ENCODE measurements around the gene STT3B.

The STT3B gene

DNA sequence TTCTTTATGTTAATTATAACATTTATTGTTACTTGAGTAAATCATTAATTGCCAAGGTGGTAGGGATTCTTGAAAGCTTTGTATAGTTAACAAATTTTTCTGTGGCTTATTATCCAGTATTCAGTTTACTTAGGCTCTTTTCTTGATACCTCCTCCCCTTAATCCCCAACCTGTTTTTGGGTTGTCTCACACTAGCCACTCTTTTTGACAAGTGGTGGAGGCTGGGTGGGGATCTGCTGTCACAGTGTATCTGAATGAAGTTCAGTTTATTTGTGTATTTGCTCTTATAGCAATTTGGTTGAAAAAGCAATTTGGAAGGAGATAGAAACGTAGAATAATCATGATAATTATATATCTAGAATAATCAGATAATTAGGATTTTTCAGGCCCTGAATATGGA lies 43.8 kb downstream of the STT3B start:
- DNase-seq (ENCODE audit: extremely low read depth, low read depth) = no peak
- TF ChIP-seq CTCF (IDR thresholded peaks at IDR 0.05; ENCODE audit: low read depth, low read length) = no peak

DNA sequence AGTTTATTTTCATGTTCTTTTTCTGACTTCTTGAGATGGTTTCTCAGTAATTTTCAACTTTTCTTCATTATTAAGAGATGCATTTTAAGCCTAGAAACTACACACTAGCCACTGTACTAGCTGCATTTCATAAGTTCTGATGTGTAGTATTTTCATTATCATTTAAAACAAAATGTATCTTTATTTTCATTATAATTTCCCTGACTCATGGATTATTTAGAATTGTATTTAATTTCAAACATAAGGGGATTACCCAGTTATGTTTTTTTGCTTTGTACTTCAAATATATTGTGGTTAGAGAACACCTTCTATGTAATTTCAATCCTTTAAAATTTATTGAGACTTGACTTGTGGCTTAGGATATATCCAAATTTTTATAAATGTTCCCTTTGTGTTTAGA lies 44.5 kb downstream of the STT3B start:
- DNase-seq (ENCODE audit: extremely low read depth, low read depth) = no peak
- no peak for TF ChIP-seq CTCF (IDR thresholded peaks at IDR 0.05; ENCODE audit: low read depth, low read length)

DNA sequence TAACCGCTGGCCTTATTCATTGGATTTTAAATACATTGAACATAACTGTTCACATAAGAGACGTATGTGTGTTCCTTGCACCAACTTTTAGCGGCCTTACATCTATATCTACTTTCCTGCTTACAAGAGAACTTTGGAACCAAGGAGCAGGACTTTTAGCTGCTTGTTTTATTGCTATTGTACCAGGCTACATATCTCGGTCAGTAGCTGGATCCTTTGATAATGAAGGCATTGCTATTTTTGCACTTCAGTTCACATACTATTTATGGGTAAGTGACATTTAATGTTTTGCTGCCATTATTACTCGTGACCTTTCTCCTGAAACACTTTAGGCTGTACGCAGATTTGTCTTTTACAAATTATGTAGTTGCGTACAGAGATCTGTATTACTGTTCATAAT lies 47.1 kb downstream of the STT3B start:
- DNase-seq (ENCODE audit: extremely low read depth, low read depth) = no peak
- TF ChIP-seq CTCF (IDR thresholded peaks at IDR 0.05; ENCODE audit: low read depth, low read length) = no peak

- no peak for DNase-seq (ENCODE audit: extremely low read depth, low read depth)
- no peak for TF ChIP-seq CTCF (IDR thresholded peaks at IDR 0.05; ENCODE audit: low read depth, low read length)
Observed at GRCh38 chr3:31580645-31581044, 47.9 kb downstream of the STT3B start.

DNA sequence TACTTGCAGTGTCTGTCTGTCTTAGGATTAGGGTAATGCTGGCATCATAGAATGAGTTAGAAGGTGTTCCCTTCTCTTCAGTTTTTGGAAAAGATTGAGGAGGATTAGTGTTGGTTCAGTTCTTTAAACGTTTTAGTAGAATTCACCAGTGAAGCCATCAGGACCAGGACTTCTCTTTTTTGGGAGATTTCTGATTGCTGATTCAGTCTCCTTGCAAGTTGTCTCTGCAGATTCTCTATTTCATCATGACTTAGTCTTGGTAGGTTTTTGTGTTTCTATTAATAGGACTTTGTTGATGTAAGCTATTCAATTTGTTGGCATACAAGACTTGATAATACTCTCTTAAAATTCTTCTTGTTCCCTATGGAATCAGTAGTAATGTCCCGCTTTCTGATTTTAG lies 48.9 kb downstream of the STT3B start:
- no peak for DNase-seq (ENCODE audit: extremely low read depth, low read depth)
- TF ChIP-seq CTCF (IDR thresholded peaks at IDR 0.05; ENCODE audit: low read depth, low read length) = no peak

- no peak for TF ChIP-seq CTCF (IDR thresholded peaks at IDR 0.05; ENCODE audit: low read depth, low read length)
- no peak for DNase-seq (ENCODE audit: extremely low read depth, low read depth)
Observed at GRCh38 chr3:31589228-31589627, 56.5 kb downstream of the STT3B start.

- no peak for DNase-seq (ENCODE audit: extremely low read depth, low read depth)
- no peak for TF ChIP-seq CTCF (IDR thresholded peaks at IDR 0.05; ENCODE audit: low read depth, low read length)
Observed at GRCh38 chr3:31590650-31591049, 57.9 kb downstream of the STT3B start.
